GM19438 (cell line): ENCODE measurements around the gene CHRNA9.
"Not testable (repeated sequence)": the region's sequence is repeated elsewhere in the genome, so short reads cannot be mapped to it uniquely, and the experiment has no call there.

Source experiments
- ATAC-seq: cut with Tn5 transposase; IDR thresholded peaks from one replicate; pipeline ENCODE4 v1.9.1; 2021; ENCODE audit warnings: low read depth; ENCODE audit not compliant: unreplicated experiment

CHRNA9 gene, protein sequence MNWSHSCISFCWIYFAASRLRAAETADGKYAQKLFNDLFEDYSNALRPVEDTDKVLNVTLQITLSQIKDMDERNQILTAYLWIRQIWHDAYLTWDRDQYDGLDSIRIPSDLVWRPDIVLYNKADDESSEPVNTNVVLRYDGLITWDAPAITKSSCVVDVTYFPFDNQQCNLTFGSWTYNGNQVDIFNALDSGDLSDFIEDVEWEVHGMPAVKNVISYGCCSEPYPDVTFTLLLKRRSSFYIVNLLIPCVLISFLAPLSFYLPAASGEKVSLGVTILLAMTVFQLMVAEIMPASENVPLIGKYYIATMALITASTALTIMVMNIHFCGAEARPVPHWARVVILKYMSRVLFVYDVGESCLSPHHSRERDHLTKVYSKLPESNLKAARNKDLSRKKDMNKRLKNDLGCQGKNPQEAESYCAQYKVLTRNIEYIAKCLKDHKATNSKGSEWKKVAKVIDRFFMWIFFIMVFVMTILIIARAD

GRCh38 chr4:40334591-40335524 lies at the start of gene CHRNA9:
Gene CHRNA9, plus strand, starts transcription at chr4:40335333. Its CDS starts 135 bp downstream, at chr4:40335468.
- no peak for ATAC-seq

- no peak for ATAC-seq
These were observed 49.4 kb upstream of the CHRNA9 start for GRCh38 chr4:40285692-40286091.

DNA sequence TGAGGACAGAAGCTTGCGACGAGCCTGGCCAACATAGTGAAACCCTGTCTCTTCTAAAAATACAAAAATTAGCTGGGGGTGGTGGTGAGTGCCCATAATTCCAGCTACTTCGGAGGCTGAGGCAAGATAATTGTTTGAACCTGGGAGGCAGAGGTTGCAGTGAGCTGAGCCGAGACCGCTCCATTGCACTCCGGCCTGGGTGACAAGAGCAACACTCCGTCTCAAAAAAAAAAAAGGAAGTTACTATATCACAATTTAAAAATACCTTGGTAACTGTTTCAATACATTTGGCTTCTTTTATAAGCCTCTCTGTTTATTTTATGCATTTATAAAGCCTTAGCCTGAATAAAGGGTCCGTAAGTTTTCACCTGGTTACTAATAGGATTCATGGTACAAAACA lies 46.6 kb upstream of the CHRNA9 start:
- ATAC-seq = no peak

DNA sequence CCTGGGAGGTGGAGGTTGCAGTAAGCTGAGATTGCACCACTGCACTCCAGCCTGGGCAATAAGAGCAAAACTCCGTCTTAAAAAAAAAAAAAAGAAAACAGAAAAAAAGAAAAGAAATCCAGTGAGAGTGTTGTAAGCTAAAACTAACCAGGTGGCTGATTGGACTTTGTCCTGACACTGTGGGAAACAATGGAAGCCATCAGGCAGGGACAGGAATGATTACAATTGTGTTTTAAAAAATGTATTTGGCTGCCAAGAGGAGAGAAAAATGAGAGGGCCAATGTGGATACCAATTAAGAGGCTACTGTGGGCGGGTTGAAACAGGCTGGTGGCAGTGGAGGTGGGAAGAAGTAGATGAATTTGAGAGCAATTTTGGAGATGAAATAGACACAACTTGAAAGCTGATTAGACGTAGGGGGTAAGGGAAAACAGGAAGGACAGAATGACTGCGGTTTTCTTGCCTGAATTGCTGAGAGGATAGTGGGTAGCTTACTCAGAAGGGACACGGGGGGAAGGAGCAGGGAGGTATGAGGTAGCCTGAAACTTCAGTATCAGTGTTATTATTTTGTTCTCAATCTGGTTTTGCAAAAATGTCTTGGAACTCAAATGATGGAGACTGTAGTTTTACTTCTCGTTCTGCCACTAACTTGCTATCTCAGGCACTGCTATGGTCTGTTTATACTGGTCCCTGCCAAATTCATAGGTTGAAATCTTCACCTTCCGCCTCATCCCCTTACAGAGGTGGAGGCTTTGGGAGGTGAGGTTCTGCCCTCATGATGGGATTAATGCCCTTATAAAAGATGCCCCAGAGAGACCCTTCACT lies 45.6 kb upstream of the CHRNA9 start:
- peak; percentile 54 for ATAC-seq

DNA sequence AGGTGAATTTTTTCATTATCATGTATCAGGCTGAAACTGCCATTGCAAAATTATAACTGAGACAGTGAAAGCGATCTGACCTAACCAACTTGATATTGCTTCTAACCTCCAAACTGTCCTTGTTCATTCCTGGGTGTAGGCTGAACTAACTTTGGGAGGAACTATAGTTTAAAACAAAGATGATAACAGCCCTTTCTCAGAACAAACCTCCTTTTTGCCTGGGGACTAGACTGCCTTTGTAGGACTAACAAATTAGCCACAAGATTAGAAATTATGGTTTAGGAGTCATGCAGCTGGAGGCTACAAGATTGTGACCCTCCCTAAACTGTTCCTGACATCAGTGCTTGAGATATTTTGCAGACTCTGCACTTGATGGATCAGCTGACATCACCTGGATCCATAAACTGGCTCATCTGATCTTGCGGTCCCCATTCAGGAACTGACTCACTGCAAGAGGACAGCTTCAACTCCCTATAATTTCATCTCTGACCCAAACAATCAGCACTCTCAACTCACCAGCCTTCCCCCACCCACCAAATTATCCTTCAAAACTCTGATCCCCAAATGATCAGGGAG lies 44.4 kb upstream of the CHRNA9 start:
- not testable (repeated sequence) for ATAC-seq

DNA sequence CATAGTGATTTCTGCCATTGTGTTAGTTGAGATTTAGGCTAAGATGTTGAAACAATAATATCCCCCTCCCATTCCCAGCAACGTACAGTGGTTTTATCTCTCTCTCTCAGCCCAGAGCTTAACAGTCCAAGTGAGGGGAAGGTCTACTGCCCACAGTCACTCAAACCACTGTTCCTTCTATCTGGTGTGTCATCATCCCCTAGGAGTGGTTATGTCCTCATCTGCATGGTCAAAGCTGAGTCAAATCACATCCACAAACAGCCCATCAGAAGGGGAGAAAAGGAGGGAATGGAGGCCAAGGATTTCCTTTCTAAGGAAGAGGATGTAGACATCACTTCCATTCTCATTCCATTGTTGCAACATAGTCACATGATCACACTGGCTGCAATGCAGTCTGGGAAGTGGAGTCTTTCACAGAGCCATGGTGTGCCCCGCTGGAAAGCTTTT lies 42.8 kb upstream of the CHRNA9 start:
- no peak for ATAC-seq

DNA sequence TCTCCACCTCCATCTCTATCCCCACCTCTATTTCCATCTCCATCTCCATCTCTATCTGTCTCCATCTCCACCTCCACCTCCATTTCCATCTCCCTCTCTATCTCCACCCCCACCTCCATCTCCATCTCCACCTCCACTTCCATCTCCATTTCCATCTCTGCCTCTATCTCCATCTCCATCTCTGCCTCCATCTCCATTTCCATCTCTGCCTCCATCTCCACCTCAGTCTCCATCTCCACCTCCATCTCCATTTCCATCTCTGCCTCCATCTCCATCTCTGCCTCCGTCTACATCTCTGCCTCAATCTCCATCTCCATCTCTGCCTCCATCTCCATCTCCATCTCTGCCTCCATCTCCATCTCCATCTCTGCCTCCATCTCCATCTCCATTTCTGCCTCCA lies 40.8 kb upstream of the CHRNA9 start:
- no peak for ATAC-seq

- ATAC-seq = not testable (repeated sequence)
These were observed 40.1 kb upstream of the CHRNA9 start for GRCh38 chr4:40295030-40295429.

DNA sequence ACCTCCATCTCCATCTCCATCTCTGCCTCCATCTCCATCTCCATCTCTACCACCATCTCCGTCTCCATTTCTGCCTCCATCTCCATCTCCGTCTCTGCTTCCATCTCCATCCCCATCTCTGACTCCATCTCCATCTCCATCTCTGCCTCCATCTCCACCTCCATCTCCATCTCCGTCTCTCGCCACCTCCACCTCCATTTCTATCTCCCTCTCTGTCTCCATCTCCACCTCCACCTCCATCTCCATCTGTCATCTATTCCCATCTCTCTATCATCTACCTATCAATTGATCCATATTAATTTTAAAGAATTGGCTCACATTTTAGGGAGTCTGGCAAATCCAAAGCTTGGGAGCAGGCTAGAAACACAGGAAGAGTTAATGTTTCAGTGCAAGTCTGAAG lies 39.6 kb upstream of the CHRNA9 start:
- no peak for ATAC-seq

DNA sequence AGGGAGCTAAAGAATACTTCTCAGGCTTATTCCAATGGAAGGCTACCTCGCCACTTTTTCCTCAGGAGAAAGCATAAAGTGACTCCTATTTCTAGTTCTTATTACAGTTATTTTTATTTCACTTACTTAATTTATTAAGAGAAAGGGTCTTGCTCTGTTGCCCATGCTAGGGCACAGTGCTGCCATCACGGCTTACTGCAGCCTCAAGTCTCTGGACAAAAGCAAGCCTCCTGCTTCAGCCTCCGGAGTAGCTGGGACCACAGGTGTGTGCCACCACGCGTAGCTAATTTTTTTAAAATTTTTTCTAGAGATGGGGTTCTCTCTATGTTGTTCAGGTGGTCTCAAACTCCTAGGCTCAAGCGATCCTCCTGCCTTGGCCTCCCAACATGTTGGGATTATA lies 36.0 kb upstream of the CHRNA9 start:
- ATAC-seq = no peak

DNA sequence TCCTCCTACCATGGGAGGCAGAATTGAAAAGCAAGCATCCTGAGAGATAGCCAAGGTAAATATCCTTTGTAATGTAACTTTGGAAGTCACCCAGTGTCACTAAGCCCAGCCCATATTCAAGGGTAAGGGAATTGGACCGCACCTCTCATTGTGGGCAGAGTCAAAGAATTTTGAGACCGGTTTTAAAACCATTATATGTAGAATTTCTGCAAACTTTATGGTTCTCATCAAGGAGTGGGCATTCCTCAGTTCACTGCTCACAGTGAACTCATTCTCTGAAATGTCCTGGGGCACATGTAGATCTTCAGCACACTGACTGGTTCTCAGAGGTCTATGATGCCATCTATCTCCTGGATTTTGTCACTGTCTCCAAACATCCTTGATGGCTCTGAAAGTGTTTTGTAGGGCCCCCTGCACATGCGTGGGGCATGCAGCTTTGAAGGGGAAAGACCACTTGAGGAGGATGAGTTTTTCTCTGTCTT lies 35.3 kb upstream of the CHRNA9 start:
- no peak for ATAC-seq

GRCh38 chr4:40300371-40301162 lies 34.6 kb upstream of the CHRNA9 start:
- no peak for ATAC-seq

- peak; percentile 81 for ATAC-seq
These were observed 33.5 kb upstream of the CHRNA9 start for GRCh38 chr4:40301603-40302002.

DNA sequence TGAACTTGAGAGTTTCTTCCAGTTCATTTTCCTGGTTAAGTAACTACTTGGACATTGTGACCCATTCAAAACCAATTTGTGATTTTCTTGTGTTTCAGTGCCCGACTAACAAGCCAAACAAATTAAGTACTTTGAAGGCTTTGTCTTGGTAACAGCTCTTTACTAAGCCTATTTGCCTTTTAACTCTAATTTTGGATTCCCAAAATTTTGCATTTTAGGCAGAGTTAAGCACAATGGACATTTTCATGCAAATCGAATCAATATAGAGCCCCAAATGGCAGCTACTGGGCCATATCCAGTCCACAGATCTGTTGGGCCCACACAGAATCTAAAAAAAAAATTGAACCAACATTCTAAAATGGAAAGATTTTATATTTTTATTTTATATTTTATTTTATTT lies 31.4 kb upstream of the CHRNA9 start:
- ATAC-seq = no peak

- ATAC-seq = no peak
These were observed 29.6 kb upstream of the CHRNA9 start for GRCh38 chr4:40305328-40306170.

GRCh38 chr4:40306226-40306625 lies 28.9 kb upstream of the CHRNA9 start:
- no peak for ATAC-seq

DNA sequence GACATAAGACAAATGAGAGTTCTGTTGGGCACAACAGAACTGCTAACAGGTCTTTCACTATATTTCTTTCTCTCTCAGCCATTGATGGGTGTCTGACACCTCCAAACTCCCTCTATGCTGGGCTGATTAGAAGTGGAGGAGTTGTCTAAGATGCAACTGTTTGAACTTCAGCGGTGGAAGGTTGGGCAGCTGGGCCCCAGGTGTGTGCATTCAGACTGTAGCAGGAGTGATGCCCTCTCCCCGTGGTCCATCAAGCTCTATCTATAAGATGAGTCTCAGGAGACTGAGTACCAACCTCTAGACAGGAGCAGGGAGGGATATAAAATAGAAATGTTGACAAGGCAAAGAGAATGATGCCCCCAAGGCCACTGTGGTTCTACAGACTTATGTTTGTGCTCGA lies 28.2 kb upstream of the CHRNA9 start:
- ATAC-seq = no peak
